ENCODE results near the gene SBK1.

DNA sequence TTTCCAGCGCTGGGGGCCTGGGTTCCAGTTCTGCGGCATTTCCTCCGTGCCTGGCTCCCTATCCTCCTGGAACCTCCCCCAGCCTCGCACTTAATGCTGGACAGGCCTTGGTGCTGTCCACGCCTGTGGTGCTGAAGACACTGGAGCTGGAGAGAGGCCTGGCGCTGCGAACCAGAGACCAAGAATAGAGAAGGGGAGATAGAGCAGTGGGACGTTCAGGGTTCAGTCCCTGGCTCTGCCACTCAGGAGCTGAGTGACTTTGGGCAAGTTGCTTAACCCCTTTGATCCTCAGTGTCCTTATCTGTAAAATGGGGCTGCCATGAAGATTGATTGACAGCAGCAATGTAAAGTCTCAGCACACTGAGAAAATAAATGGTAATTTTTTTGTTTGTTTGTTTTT is 11.9 kb downstream of the SBK1 start:
- TF ChIP-seq, protein P1, sequence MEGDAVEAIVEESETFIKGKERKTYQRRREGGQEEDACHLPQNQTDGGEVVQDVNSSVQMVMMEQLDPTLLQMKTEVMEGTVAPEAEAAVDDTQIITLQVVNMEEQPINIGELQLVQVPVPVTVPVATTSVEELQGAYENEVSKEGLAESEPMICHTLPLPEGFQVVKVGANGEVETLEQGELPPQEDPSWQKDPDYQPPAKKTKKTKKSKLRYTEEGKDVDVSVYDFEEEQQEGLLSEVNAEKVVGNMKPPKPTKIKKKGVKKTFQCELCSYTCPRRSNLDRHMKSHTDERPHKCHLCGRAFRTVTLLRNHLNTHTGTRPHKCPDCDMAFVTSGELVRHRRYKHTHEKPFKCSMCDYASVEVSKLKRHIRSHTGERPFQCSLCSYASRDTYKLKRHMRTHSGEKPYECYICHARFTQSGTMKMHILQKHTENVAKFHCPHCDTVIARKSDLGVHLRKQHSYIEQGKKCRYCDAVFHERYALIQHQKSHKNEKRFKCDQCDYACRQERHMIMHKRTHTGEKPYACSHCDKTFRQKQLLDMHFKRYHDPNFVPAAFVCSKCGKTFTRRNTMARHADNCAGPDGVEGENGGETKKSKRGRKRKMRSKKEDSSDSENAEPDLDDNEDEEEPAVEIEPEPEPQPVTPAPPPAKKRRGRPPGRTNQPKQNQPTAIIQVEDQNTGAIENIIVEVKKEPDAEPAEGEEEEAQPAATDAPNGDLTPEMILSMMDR (IDR thresholded peaks at IDR 0.05 in 8 of 11, conservative IDR thresholded peaks at IDR 0.05 in 3 of 11) = no peak
- no peak for TF ChIP-seq POLR2A (IDR thresholded peaks at IDR 0.05)
- no peak for TF ChIP-seq POLR2AphosphoS5 (IDR thresholded peaks at IDR 0.05)

Measured in spleen (tissue), 7 donors.